ENCODE results near the gene LRRC23. TPM values are rescaled to one million over a fixed set of nuclear protein-coding genes. Genes with fewer than 3 reads are reported as not detected.

The LRRC23 gene
- polyA plus RNA-seq, 1 donor (not counting 4 experiments of a cell fraction or from before 2014, with no cell fraction given) = 7.1 TPM

GRCh38 chr12:6948873-6949594, 44.4 kb downstream of the LRRC23 start:
- H3K79me2 ChIP-seq (ENCODE audit: control insufficient read depth, insufficient read depth, low read length) = peaks cover 6% of the 10 kb centered on the region
- FAIRE-seq (no peak), DNase-seq (ENCODE audit: low read depth, low spot score) (no peak)
- H3K27ac ChIP-seq (ENCODE audit: control insufficient read depth, insufficient read depth, low read length) = no peak overlapping the region
- H3K4me2 ChIP-seq (ENCODE audit: control insufficient read depth, extremely low read depth, insufficient read depth, low read depth, low read length) = no peak overlapping the region
- H3K9me3 ChIP-seq (ENCODE audit: control insufficient read depth, low read depth, low read length) = no peaks in the 10 kb centered on the region
- no peak overlapping the region for H3K9ac ChIP-seq (ENCODE audit: control insufficient read depth, extremely low read depth, insufficient read depth, low read length)
- peaks cover 22% of the 10 kb centered on the region for H3K4me1 ChIP-seq (ENCODE audit: control insufficient read depth, extremely low read depth, insufficient read depth, low read length)
- TF ChIP-seq CTCF (optimal IDR thresholded peaks at IDR 0.05 in 1 of 3, IDR thresholded peaks at IDR 0.05 in 1 of 3, conservative IDR thresholded peaks at IDR 0.05 in 1 of 3; ENCODE audit: extremely low read depth in 1 of 3, insufficient read depth in 2 of 3, low read length in 3 of 3) (no peak), EZH2 (IDR thresholded peaks at IDR 0.05; ENCODE audit: low read length) (no peak)
- H3K4me3 ChIP-seq (ENCODE audit: control insufficient read depth in 2 of 3, extremely low read depth in 1 of 3, insufficient read depth in 2 of 3, low read depth in 1 of 3, low read length in 3 of 3) = no peak overlapping the region
- H3K9me1 ChIP-seq (ENCODE audit: control insufficient read depth, extremely low read depth, insufficient read depth, low read length) = no peaks in the 10 kb centered on the region
- dilution Hi-C loops (cut with MboI; ENCODE audit: extremely low pct_ligation_motif_present, low sequenced_read_pairs) = no loop called here
- no peak overlapping the region for H2AFZ ChIP-seq (ENCODE audit: control insufficient read depth, low read length)
- no peaks in the 10 kb centered on the region for H3K36me3 ChIP-seq (ENCODE audit: control insufficient read depth in 2 of 2, extremely low read depth in 1 of 2, insufficient read depth in 2 of 2, low read length in 2 of 2)
- no peaks in the 10 kb centered on the region for H4K20me1 ChIP-seq (ENCODE audit: control insufficient read depth, extremely low read depth, insufficient read depth, low read length)
- no peaks in the 10 kb centered on the region for H3K27me3 ChIP-seq (ENCODE audit: control insufficient read depth, extremely low read depth, insufficient read depth, low read length)

- no peak overlapping the region for H2AFZ ChIP-seq (ENCODE audit: control insufficient read depth, low read length)
- no peaks in the 10 kb centered on the region for H3K36me3 ChIP-seq (ENCODE audit: control insufficient read depth in 2 of 2, extremely low read depth in 1 of 2, insufficient read depth in 2 of 2, low read length in 2 of 2)
- H3K9ac ChIP-seq (ENCODE audit: control insufficient read depth, extremely low read depth, insufficient read depth, low read length) = no peak overlapping the region
- FAIRE-seq (no peak), DNase-seq (ENCODE audit: low read depth, low spot score) (no peak)
- no peak overlapping the region for H3K27ac ChIP-seq (ENCODE audit: control insufficient read depth, insufficient read depth, low read length)
- no peaks in the 10 kb centered on the region for H3K27me3 ChIP-seq (ENCODE audit: control insufficient read depth, extremely low read depth, insufficient read depth, low read length)
- no peaks in the 10 kb centered on the region for H3K9me1 ChIP-seq (ENCODE audit: control insufficient read depth, extremely low read depth, insufficient read depth, low read length)
- no peaks in the 10 kb centered on the region for H3K9me3 ChIP-seq (ENCODE audit: control insufficient read depth, low read depth, low read length)
- H4K20me1 ChIP-seq (ENCODE audit: control insufficient read depth, extremely low read depth, insufficient read depth, low read length) = no peaks in the 10 kb centered on the region
- peaks cover 15% of the 10 kb centered on the region for H3K4me1 ChIP-seq (ENCODE audit: control insufficient read depth, extremely low read depth, insufficient read depth, low read length)
- H3K4me3 ChIP-seq (ENCODE audit: control insufficient read depth in 2 of 3, extremely low read depth in 1 of 3, insufficient read depth in 2 of 3, low read depth in 1 of 3, low read length in 3 of 3) = no peak overlapping the region
- TF ChIP-seq EZH2 (IDR thresholded peaks at IDR 0.05; ENCODE audit: low read length) (no peak), CTCF (optimal IDR thresholded peaks at IDR 0.05 in 1 of 3, IDR thresholded peaks at IDR 0.05 in 1 of 3, conservative IDR thresholded peaks at IDR 0.05 in 1 of 3; ENCODE audit: extremely low read depth in 1 of 3, insufficient read depth in 2 of 3, low read length in 3 of 3) (peak in 1 of 3 experiments; percentile 22)
- no peak overlapping the region for H3K4me2 ChIP-seq (ENCODE audit: control insufficient read depth, extremely low read depth, insufficient read depth, low read depth, low read length)
- dilution Hi-C loops (cut with MboI; ENCODE audit: extremely low pct_ligation_motif_present, low sequenced_read_pairs) = no loop called here
- peaks cover 5% of the 10 kb centered on the region for H3K79me2 ChIP-seq (ENCODE audit: control insufficient read depth, insufficient read depth, low read length)
Observed at GRCh38 chr12:6950401-6950801, 45.8 kb downstream of the LRRC23 start.
